ENCODE measurements around the gene TXNIP.
A peak's percentile ranks its signal among the peaks of the same experiment; 100 is the strongest.
"Not testable (repeated sequence)": the region's sequence is repeated elsewhere in the genome, so short reads cannot be mapped to it uniquely, and the experiment has no call there.

The TXNIP gene, protein sequence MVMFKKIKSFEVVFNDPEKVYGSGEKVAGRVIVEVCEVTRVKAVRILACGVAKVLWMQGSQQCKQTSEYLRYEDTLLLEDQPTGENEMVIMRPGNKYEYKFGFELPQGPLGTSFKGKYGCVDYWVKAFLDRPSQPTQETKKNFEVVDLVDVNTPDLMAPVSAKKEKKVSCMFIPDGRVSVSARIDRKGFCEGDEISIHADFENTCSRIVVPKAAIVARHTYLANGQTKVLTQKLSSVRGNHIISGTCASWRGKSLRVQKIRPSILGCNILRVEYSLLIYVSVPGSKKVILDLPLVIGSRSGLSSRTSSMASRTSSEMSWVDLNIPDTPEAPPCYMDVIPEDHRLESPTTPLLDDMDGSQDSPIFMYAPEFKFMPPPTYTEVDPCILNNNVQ

DNA sequence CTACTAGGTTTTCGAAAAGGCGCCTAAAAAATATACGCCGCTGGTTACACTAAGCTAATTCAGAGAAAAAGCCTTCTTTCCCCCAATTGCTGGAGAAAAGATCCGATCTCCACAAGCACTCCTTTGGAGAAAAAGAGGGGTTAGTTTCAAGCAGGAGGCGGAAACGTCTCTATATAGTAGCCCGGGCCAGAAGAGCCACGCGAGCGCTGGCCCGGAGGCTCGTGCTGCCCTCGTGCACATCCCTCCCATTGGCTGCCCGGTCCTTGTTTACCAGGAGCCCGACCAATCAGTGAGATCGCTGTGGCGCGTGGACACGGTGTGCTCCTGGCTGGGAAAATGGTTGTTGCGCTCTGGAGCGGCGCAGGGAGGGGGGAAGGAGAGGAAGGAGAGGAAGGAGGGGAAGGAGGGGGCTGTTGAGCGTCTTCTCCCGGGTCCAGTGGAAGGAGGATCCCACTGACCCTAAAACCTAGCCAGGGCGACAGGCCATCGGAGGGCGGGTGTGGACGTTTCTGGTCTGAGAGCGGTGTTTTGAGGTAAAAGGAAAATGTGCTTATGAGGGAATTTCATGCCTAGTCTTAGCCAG lies at the start of gene TXNIP:
TSS of gene TXNIP (minus strand) at position 147 of the 583 bp plus-strand sequence. CDS start 313 bp downstream, outside the sequence.
- Mint-ChIP-seq H3K4me1 (ENCODE audit: low read depth) (peaks cover 74% of the 10 kb centered on the region), H3K36me3 (ENCODE audit: low read depth) (peaks cover 44% of the 10 kb centered on the region)

DNA sequence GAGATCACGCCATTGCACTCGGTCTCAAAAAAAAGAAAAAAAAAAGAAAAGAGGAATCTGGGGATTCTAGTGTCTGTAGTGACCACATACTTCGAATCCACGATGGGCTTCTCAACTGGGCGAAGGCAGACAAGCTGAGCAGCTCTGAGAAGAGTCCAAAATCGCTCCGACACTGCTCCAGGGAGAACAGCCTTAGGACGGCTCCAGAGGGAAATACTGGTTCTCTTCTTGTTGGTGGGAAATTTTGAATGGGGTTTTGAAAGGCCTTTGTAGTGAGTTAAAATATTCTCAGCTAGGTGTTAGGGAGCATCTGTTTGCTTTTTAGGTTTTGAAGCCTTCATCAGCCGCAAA lies 43.4 kb upstream of the TXNIP start:
- H3K27ac Mint-ChIP-seq = peak overlapping the region; percentile 92
- H3K4me3 Mint-ChIP-seq = no peak overlapping the region
- peaks cover 13% of the 10 kb centered on the region for H3K36me3 Mint-ChIP-seq (ENCODE audit: low read depth)
- H3K4me1 Mint-ChIP-seq (ENCODE audit: low read depth) = peaks cover 43% of the 10 kb centered on the region
- H3K9me3 Mint-ChIP-seq = no peaks in the 10 kb centered on the region
- peaks cover 4% of the 10 kb centered on the region for H3K27me3 Mint-ChIP-seq

More for the DNA sequence above, at the start of gene TXNIP:
- H3K27ac Mint-ChIP-seq = peak within 1 kb of the TSS; percentile 89
- no peaks in the 10 kb centered on the region for H3K27me3 Mint-ChIP-seq
- H3K4me3 Mint-ChIP-seq = peak within 1 kb of the TSS; percentile 91
- no peaks in the 10 kb centered on the region for H3K9me3 Mint-ChIP-seq

DNA sequence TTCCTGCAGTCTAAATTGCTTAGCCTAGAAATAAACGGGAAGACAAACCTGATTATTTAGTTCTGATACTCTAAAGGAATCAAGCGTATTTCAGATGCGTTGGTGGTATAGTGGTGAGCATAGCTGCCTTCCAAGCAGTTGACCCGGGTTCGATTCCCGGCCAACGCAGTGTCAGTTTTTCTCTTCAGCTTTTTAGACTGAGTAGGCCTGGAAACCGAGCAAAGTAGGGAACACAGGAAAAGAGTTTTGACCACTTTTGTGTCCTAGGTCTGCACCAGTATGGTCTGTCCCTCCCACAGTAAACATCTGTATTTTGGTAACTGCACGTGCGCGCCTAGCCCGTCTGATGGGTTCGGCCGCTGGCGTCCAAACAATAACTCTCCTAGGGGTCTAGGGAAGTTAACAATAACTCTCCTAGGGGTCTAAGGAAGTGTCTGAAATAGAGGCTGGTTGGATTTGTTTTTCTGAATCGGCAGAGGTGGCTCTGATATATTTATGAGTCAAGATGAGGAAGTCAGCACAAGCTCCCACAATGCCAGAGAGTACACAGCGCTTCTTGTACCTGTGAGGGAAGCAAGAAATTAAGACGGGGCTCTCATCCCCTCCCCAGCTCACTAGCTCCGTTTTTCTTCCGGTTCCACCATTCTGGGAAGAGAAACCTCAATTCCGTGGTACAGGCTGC lies 40.7 kb upstream of the TXNIP start:
- Mint-ChIP-seq H3K36me3 (ENCODE audit: low read depth) (peaks cover 13% of the 10 kb centered on the region), H3K27me3 (peaks cover 4% of the 10 kb centered on the region), H3K9me3 (no peaks in the 10 kb centered on the region), H3K4me1 (ENCODE audit: low read depth) (peaks cover 49% of the 10 kb centered on the region), H3K27ac (peak overlapping the region; percentile 92), H3K4me3 (peak overlapping the region; percentile 89)

DNA sequence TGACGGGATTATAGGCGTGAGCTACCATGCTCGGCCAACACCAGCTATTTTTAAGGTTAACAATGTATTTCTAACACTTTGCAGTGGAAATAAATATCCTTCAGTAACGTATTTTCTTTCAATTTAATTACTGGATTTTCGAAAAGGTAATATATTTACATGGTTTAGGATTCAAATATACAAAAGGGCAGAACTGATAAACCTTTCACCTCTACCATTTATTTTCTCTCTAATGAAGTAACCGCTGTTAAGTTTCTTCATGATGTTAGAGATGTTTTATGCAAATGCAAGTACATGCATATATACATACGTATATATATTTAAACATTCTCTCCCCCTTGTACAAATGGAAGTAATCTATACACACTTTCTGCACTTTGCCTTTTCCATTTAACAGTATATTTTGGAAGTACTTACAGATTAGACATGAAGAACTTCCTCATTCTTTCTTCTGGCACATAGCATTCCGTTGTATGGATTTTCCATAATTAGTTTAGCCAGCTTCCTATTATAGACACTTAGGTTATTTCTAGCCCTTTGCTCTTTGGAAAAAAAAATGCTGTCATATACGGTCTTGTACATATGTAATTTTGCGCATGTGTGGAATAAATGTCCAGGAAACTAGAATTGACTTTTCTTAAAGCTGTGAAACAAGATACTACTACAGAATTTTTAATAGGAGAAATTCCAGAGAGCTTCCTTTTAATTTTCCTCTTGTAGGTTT lies 40.0 kb upstream of the TXNIP start:
- Mint-ChIP-seq H3K27me3 (peaks cover 4% of the 10 kb centered on the region), H3K4me1 (ENCODE audit: low read depth) (peaks cover 49% of the 10 kb centered on the region), H3K9me3 (no peaks in the 10 kb centered on the region), H3K27ac (peak overlapping the region; percentile 92), H3K4me3 (peak overlapping the region; percentile 89), H3K36me3 (ENCODE audit: low read depth) (peaks cover 13% of the 10 kb centered on the region)

DNA sequence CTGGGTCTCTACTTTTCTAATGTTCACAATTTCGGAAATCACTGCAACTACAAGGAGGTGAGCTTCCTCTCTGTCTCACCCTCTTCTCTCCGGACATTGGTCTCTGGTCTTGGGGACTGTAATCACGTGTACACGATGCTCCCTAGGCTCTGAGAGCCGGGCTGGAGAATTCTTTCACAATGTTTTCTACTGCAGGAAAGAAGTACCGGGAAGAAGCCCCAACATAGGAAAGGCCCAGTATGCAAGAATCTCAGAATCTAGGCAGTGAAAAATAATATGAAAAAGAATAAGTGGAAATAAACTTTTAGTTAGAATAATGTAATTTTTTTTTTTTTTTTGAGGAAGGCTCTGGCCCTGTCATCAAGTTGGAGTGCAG lies 38.7 kb upstream of the TXNIP start:
- peak overlapping the region; percentile 89 for H3K4me3 Mint-ChIP-seq
- peaks cover 4% of the 10 kb centered on the region for H3K27me3 Mint-ChIP-seq
- H3K4me1 Mint-ChIP-seq (ENCODE audit: low read depth) = peaks cover 49% of the 10 kb centered on the region
- no peaks in the 10 kb centered on the region for H3K9me3 Mint-ChIP-seq
- peak overlapping the region; percentile 90 for H3K27ac Mint-ChIP-seq
- peaks cover 13% of the 10 kb centered on the region for H3K36me3 Mint-ChIP-seq (ENCODE audit: low read depth)

DNA sequence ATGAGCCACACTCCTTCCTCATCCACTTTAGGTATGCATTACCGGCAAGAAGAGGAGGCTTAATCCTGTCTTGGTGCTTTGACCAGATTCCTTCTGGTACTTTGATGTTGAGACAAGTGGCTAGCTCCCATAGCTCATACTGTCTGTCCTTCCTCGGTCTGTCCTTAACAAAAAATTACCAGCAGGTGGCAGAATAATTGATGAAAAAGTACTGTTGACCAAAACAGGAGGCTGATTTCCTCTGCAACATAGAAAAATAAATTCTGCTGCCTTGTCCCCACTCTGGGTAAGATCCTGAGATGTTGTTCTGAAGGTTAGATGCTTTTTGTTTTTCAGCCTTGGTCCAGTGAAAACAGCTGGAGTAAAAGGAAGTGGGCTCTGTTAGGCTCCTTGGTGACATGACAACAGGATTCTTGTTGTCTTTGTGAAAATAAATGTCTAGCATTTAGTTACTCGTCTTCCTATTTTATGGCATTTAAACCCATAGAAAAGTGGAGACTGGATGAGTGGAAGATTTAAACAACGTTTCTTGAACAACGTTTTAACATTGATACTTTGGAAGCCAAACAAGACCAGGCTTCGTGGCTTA lies 36.3 kb upstream of the TXNIP start:
- Mint-ChIP-seq H3K36me3 (ENCODE audit: low read depth) (peaks cover 6% of the 10 kb centered on the region), H3K27ac (no peak overlapping the region), H3K4me1 (ENCODE audit: low read depth) (peaks cover 36% of the 10 kb centered on the region), H3K27me3 (no peaks in the 10 kb centered on the region), H3K4me3 (no peak overlapping the region), H3K9me3 (no peaks in the 10 kb centered on the region)

DNA sequence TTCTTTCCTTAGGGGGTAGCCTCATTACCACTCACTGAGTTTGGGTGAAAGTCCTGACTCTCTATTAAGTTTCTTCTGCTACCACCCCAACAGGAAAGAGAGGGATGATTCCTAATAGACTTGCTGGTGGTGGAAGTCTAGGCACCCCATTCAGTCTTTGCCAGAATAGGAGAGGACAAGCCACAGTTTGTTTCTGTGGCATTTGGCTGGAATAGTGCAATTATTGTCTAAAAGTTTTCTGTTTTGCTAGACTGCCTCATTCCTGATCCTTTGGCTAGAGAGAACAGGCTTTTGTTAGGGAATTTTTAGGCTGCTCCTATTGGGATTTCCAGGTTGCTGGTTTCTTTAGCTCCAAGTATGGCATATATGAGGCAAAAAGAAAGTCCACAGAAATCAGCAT lies 35.1 kb upstream of the TXNIP start:
- Mint-ChIP-seq H3K27ac (no peak overlapping the region), H3K36me3 (ENCODE audit: low read depth) (peaks cover 4% of the 10 kb centered on the region), H3K27me3 (no peaks in the 10 kb centered on the region), H3K4me1 (ENCODE audit: low read depth) (peaks cover 23% of the 10 kb centered on the region), H3K9me3 (no peaks in the 10 kb centered on the region), H3K4me3 (no peak overlapping the region)

DNA sequence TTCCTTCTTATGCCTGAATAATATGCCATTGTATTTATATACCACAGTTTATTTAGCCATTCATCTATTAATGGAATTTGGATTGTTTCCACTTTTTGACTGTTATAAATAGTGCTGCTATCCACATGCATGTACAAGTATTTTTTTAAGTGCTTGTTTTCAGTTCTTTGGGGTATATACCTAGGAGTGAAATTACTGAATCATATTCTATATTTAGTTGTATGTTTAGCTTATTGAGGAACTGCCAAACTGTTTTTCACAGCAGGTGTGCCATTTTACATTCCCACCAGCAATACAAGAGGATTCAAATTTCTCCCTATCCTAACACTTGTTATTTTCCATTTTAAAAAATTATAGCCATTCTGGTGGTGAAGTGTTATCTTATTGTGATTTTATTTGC lies 32.7 kb upstream of the TXNIP start:
- no peaks in the 10 kb centered on the region for H3K36me3 Mint-ChIP-seq (ENCODE audit: low read depth)
- no peak overlapping the region for H3K4me3 Mint-ChIP-seq
- H3K4me1 Mint-ChIP-seq (ENCODE audit: low read depth) = peaks cover 5% of the 10 kb centered on the region
- H3K27ac Mint-ChIP-seq = no peak overlapping the region
- no peaks in the 10 kb centered on the region for H3K9me3 Mint-ChIP-seq
- H3K27me3 Mint-ChIP-seq = peaks cover 14% of the 10 kb centered on the region

DNA sequence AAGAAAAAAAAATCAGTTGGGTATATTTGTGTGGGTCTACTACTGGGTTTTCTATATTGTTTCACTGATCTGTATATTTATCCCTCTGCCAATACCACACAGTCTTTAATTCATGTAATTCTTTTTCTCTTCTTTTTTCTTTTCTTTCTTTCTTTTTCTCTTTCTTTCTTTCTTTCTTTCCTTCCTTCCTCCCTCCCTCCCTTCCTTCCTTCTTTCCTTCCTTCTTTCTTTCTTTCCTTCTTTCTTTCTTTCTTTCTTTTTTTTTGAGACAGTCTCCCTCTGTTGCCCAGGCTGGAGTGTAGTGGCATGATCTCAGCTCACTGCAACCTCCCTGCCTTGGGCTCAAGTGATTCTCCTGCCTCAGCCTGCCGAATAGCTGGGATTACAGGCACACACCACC lies 30.3 kb upstream of the TXNIP start:
- not testable (repeated sequence) for H3K36me3 Mint-ChIP-seq (ENCODE audit: low read depth); H3K27ac Mint-ChIP-seq; H3K4me1 Mint-ChIP-seq (ENCODE audit: low read depth); H3K4me3 Mint-ChIP-seq; H3K9me3 Mint-ChIP-seq
- H3K27me3 Mint-ChIP-seq = peaks cover 21% of the 10 kb centered on the region

DNA sequence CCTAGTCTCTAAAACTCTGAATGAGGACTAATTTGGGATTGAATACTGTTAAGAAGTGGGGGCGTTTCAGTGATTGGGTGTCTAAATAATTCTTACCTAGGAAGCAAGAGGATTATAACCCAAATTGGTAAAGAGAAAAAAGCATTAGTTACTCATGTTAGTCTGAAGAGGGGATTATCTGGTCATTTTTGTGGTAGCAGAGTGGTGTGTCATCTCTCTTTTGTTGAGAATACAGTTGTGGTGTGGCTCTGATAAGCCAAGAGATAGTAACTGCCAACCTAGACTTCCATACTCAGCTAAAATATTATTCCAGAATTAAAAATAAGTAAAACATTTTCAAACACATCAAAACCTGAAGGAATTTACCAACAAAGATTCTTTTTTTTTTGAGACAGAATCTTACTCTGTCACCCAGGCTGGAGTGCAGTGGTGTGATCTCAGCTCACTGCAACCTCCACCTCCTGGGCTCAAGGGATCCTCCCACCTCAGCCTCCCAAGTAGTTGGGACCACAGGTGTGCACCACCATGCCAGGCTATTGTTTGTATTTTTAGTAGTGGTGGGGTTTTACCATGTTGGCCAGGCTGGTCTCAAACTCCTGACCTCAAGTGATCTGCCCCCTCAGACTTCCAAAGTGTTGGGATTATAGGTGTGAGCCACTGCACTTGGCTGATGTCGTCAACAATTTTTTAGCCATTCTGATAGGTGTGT lies 29.6 kb upstream of the TXNIP start:
- not testable (repeated sequence) for H3K36me3 Mint-ChIP-seq (ENCODE audit: low read depth); H3K4me3 Mint-ChIP-seq; H3K9me3 Mint-ChIP-seq; H3K4me1 Mint-ChIP-seq (ENCODE audit: low read depth); H3K27ac Mint-ChIP-seq
- peaks cover 25% of the 10 kb centered on the region for H3K27me3 Mint-ChIP-seq

DNA sequence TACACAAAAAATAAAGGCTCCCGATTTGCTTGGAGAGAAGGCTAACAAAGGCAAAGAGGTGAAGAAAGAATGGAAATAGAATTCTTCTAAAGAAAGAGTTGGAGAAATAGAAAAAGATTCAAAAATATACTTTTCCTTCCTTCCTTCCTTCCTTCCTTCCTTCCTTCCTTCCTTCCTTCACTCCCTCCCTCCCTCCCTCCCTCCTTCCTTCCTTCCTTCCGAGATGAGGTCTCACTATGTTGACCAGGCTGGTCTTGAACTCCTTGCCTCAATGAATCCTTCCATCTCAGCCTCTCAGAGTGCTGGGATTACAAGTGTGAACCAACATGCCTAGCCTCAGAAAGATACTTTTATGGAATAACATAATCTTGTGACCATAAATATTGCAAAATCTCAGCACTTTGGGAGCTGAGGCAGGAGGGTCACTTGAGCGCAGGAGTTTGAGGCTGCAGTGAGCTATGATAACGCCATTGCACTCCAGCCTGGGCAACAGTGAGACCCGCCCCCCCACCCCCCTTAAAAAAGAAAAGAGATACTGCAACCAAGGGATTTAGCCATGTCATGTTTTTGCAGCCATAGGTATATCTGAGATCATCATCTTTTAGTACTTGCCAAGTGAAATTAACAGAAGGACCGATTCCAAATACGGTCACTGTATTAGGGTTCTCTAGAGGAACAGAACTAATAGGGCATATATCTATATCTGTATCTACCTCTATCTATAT lies 26.2 kb upstream of the TXNIP start:
- H3K4me1 Mint-ChIP-seq (ENCODE audit: low read depth) = peaks cover 4% of the 10 kb centered on the region
- no peaks in the 10 kb centered on the region for H3K9me3 Mint-ChIP-seq
- H3K36me3 Mint-ChIP-seq (ENCODE audit: low read depth) = no peaks in the 10 kb centered on the region
- H3K27ac Mint-ChIP-seq = no peak overlapping the region
- H3K27me3 Mint-ChIP-seq = peaks cover 55% of the 10 kb centered on the region
- no peak overlapping the region for H3K4me3 Mint-ChIP-seq

DNA sequence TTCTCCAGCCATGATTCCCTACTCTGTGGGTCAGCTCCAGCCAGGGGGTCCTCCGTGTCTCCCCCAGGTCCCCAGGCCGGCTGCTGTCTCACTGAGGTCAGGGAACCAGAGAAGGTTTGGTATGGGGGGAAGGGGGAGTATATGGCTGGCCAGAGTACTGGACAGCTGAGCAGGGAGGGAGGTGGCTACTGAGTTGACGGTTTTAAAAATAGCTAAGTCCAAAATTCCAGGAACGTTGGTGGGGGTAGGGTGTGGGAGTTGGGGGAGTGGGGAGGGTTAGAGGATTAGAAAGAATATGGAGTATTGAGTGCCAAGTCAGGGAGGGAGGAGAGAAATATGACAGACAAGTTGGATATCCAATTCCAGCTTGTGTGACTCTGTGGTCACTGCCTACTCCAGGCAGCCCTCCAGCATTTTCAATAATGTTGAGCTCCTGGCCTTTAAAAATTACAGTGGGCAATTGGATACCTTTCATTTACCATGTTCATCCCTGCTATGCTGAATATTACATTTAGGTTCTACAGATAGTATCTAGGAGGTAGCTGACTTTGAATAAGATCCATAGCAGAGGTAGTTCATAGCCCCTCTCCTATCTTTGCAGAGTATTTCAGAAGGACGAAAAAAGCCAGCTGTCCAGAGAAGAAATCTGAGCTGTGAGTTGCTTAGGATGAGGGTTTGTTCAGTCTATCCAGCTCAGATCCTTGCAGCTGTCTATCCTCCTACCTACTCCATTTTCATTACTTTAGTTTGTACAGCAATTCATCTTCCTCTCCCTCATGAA lies 25.4 kb upstream of the TXNIP start, which contains the start of gene HJV:
TSS of gene HJV (minus strand) at position 114 of the 781 bp plus-strand sequence. CDS start 1,504 bp downstream, outside the sequence.
- no peak within 1 kb of the TSS for H3K27ac Mint-ChIP-seq
- no peak within 1 kb of the TSS for H3K4me3 Mint-ChIP-seq
- peaks cover 58% of the 10 kb centered on the region for H3K27me3 Mint-ChIP-seq
- no peaks in the 10 kb centered on the region for H3K36me3 Mint-ChIP-seq (ENCODE audit: low read depth)
- no peaks in the 10 kb centered on the region for H3K9me3 Mint-ChIP-seq
- H3K4me1 Mint-ChIP-seq (ENCODE audit: low read depth) = peaks cover 4% of the 10 kb centered on the region

DNA sequence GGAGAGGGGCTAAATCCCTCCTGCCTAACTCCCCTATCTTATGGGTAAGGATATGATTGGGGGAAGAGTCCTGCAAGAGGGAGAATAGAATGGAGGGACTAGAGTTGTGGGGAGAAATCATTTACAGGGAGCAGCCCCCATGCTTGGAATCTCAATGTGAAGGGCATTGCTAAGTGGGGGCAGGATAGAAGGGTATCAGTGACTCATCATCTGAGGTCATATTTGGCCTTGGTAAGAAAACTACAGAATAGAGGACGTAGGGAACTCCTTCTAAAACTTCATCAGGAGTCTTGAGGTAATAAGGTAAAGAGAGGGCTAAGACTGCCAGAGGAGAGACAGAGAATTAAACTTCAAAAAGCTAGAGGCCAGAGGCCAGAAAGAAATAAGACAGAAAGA lies 24.7 kb upstream of the TXNIP start:
- Mint-ChIP-seq H3K4me3 (no peak overlapping the region), H3K36me3 (ENCODE audit: low read depth) (no peaks in the 10 kb centered on the region), H3K27me3 (peaks cover 62% of the 10 kb centered on the region), H3K9me3 (no peaks in the 10 kb centered on the region), H3K27ac (no peak overlapping the region), H3K4me1 (ENCODE audit: low read depth) (peaks cover 4% of the 10 kb centered on the region)

Measured in stimulated activated naive CD8-positive, alpha-beta T cell treated with anti-CD3 and anti-CD28 coated beads, Interleukin-15, Interleukin-2, amounts not matched to agents 100 ng/mL and 50 ng/mL, for 24 hours (primary cell).